Mesendoderm (in vitro differentiated cells): ENCODE measurements around the gene SCAMP2.

ENCODE experiments used
- DNase-seq: peaks from one replicate; pipeline ENCODE4 v3.0.0; 2013
- H2AK5ac ChIP-seq: 2 replicates; pipeline ENCODE4 v1.6.1; 2013; ENCODE audit warnings: low read length, inconsistent platforms
- H2BK120ac ChIP-seq: 2 replicates; pipeline ENCODE4 v1.6.1; 2013; ENCODE audit warnings: low read depth, mild to moderate bottlenecking, low read length, moderate library complexity, mixed read lengths
- H2BK15ac ChIP-seq: replicated peaks from 2 replicates; pipeline ENCODE4 v1.6.1; 2013; ENCODE audit warnings: low read depth, mild to moderate bottlenecking, moderate library complexity
- H2BK5ac ChIP-seq: 2 replicates; pipeline ENCODE4 v1.6.1; 2013; ENCODE audit warnings: low read length, inconsistent platforms
- H3K18ac ChIP-seq: 2 replicates; pipeline ENCODE4 v1.6.1; 2013; ENCODE audit warnings: mild to moderate bottlenecking, low read length, mixed read lengths
- H3K23ac ChIP-seq: one replicate; pipeline ENCODE4 v1.6.1; 2013; ENCODE audit warnings: low read length
- H3K27ac ChIP-seq: 2 replicates; pipeline ENCODE4 v1.5.1; 2013; ENCODE audit warnings: low read depth, mild to moderate bottlenecking, inconsistent platforms, low read length, moderate library complexity
- H3K27me3 ChIP-seq: 2 replicates; pipeline ENCODE4 v1.6.1; 2013; ENCODE audit warnings: low read length, control low read depth, mild to moderate bottlenecking, inconsistent platforms; ENCODE audit not compliant: insufficient read depth, poor library complexity
- H3K36me3 ChIP-seq: 2 replicates; pipeline ENCODE4 v1.6.1; 2013; ENCODE audit warnings: low read length, inconsistent platforms; ENCODE audit not compliant: control insufficient read depth, insufficient read depth
- H3K4ac ChIP-seq: one replicate; pipeline ENCODE4 v1.6.1; 2013; ENCODE audit warnings: low read depth, mild to moderate bottlenecking, low read length, moderate library complexity
- H3K4me1 ChIP-seq: 2 replicates; pipeline ENCODE4 v1.6.1; 2013; ENCODE audit warnings: low read depth, low read length, inconsistent platforms; ENCODE audit not compliant: control insufficient read depth
- H3K4me2 ChIP-seq: 2 replicates; pipeline ENCODE4 v1.6.1; 2013; ENCODE audit warnings: low read length
- H3K4me3 ChIP-seq: 2 replicates; pipeline ENCODE4 v1.5.1; 2013; ENCODE audit warnings: mild to moderate bottlenecking, low read length
- H3K56ac ChIP-seq: one replicate; pipeline ENCODE4 v1.6.1; 2013; ENCODE audit warnings: low read length
- H3K79me1 ChIP-seq: 2 replicates; pipeline ENCODE4 v1.6.1; 2013; ENCODE audit warnings: low read length, inconsistent platforms
- H3K79me2 ChIP-seq: 2 replicates; pipeline ENCODE4 v1.6.1; 2013; ENCODE audit warnings: mild to moderate bottlenecking, low read length; ENCODE audit not compliant: control insufficient read depth, insufficient read depth
- H3K9ac ChIP-seq: 2 replicates; pipeline ENCODE4 v1.6.1; 2013; ENCODE audit warnings: low read length, inconsistent platforms
- H4K5ac ChIP-seq: one replicate; pipeline ENCODE4 v1.6.1; 2013; ENCODE audit warnings: low read length
- H4K8ac ChIP-seq: one replicate; pipeline ENCODE4 v1.6.1; 2013; ENCODE audit warnings: low read depth, mild to moderate bottlenecking, control low read depth, low read length, moderate library complexity
- WGBS: extraction: QIAGEN DNeasy Blood & Tissue Kit; methylation state at CpG from one replicate; pipeline ENCODE4 v1.1.7; 2013; ENCODE audit warnings: low lambda C conversion rate, missing lambda C conversion rate; ENCODE audit not compliant: insufficient coverage; ENCODE audit errors: extremely low coverage; 5-methylcytosine and 5-hydroxymethylcytosine counted together

The SCAMP2 gene

GRCh38 chr15:74908635-74909034 lies 35.5 kb upstream of the SCAMP2 start:
- H3K27me3 ChIP-seq: no peaks in the 10 kb centered on the region
- no peak overlapping the region for H3K4me2 ChIP-seq
- peaks cover 10% of the 10 kb centered on the region for H3K79me2 ChIP-seq
- no CpG with 5 or more reads among the region's 4 CpGs for WGBS
- no peak overlapping the region for H3K18ac ChIP-seq
- H3K79me1 ChIP-seq: peaks cover 10% of the 10 kb centered on the region
- no peak overlapping the region for H3K56ac ChIP-seq
- H3K27ac ChIP-seq: no peak overlapping the region
- no peak overlapping the region for H3K9ac ChIP-seq
- no peak overlapping the region for H2BK15ac ChIP-seq
- H2AK5ac ChIP-seq: no peak overlapping the region
- no peak overlapping the region for H3K23ac ChIP-seq
- peaks cover 9% of the 10 kb centered on the region for H3K36me3 ChIP-seq
- H3K4me3 ChIP-seq: no peak overlapping the region
- no peak overlapping the region for H4K5ac ChIP-seq
- H3K4me1 ChIP-seq: peaks cover 3% of the 10 kb centered on the region
- H2BK120ac ChIP-seq: no peak overlapping the region
- no peak overlapping the region for H3K4ac ChIP-seq
- H2BK5ac ChIP-seq: no peak overlapping the region
- no peak for DNase-seq
- no peak overlapping the region for H4K8ac ChIP-seq

- H3K4me2 ChIP-seq: peak overlapping the region; percentile 69
- H3K36me3 ChIP-seq: peaks cover 12% of the 10 kb centered on the region
- no peak overlapping the region for H2BK15ac ChIP-seq
- H3K4me1 ChIP-seq: peaks cover 3% of the 10 kb centered on the region
- no peak overlapping the region for H2BK5ac ChIP-seq
- H3K27ac ChIP-seq: no peak overlapping the region
- DNase-seq: peak; percentile 34
- H3K56ac ChIP-seq: peak overlapping the region; percentile 81
- H3K4ac ChIP-seq: peak overlapping the region; percentile 63
- no CpG with 5 or more reads among the region's 8 CpGs for WGBS
- H3K27me3 ChIP-seq: no peaks in the 10 kb centered on the region
- no peak overlapping the region for H2AK5ac ChIP-seq
- H3K79me1 ChIP-seq: peaks cover 10% of the 10 kb centered on the region
- H3K18ac ChIP-seq: peak overlapping the region; percentile 54
- H3K79me2 ChIP-seq: peaks cover 10% of the 10 kb centered on the region
- H2BK120ac ChIP-seq: no peak overlapping the region
- no peak overlapping the region for H4K8ac ChIP-seq
- H3K9ac ChIP-seq: peak overlapping the region; percentile 68
- peak overlapping the region; percentile 40 for H3K4me3 ChIP-seq
- no peak overlapping the region for H3K23ac ChIP-seq
- no peak overlapping the region for H4K5ac ChIP-seq
These were observed 34.2 kb upstream of the SCAMP2 start for GRCh38 chr15:74907163-74907870.

GRCh38 chr15:74906450-74907162 lies 33.4 kb upstream of the SCAMP2 start, which contains the start of gene FAM219B:
TSS of gene FAM219B (minus strand) at chr15:74906851. CDS start at chr15:74906800, 51 bp downstream.
- H3K4me3 ChIP-seq: peak within 1 kb of the TSS; percentile 86
- WGBS: no CpG with 5 or more reads among the region's 74 CpGs
- H4K5ac ChIP-seq: no peak within 1 kb of the TSS

GRCh38 chr15:74906067-74906449 lies 32.9 kb upstream of the SCAMP2 start:
- Histone ChIP-seq H4K5ac (no peak overlapping the region), H3K18ac (peak overlapping the region; percentile 91), H3K27ac (peak overlapping the region; percentile 85), H3K27me3 (no peaks in the 10 kb centered on the region), H3K4me1 (peaks cover 3% of the 10 kb centered on the region), H3K4me2 (peak overlapping the region; percentile 63), H2BK5ac (no peak overlapping the region), H2AK5ac (no peak overlapping the region), H3K79me2 (peaks cover 10% of the 10 kb centered on the region), H3K36me3 (peaks cover 11% of the 10 kb centered on the region), H3K4ac (peak overlapping the region; percentile 94), H3K9ac (peak overlapping the region; percentile 95), H3K79me1 (peaks cover 10% of the 10 kb centered on the region), H3K23ac (peak overlapping the region; percentile 68), H2BK120ac (no peak overlapping the region), H2BK15ac (no peak overlapping the region), H3K56ac (peak overlapping the region; percentile 95), H4K8ac (no peak overlapping the region), H3K4me3 (peak overlapping the region; percentile 86)
- no CpG with 5 or more reads among the region's 20 CpGs for WGBS
- peak; percentile 59 for DNase-seq

More at GRCh38 chr15:74906450-74907162, 33.4 kb upstream of the SCAMP2 start, which contains the start of gene FAM219B:
- Histone ChIP-seq H3K9ac (peak within 1 kb of the TSS; percentile 95), H3K79me2 (peaks cover 10% of the 10 kb centered on the region), H2BK120ac (no peak within 1 kb of the TSS), H3K23ac (peak within 1 kb of the TSS; percentile 68), H3K36me3 (peaks cover 12% of the 10 kb centered on the region), H2AK5ac (no peak within 1 kb of the TSS), H2BK15ac (no peak within 1 kb of the TSS), H3K18ac (peak within 1 kb of the TSS; percentile 91), H3K4me1 (peaks cover 3% of the 10 kb centered on the region), H3K79me1 (peaks cover 10% of the 10 kb centered on the region), H3K27ac (peak within 1 kb of the TSS; percentile 85), H2BK5ac (peak within 1 kb of the TSS; percentile 59), H3K4me2 (peak within 1 kb of the TSS; percentile 69), H3K4ac (peak within 1 kb of the TSS; percentile 94), H4K8ac (no peak within 1 kb of the TSS), H3K27me3 (no peaks in the 10 kb centered on the region), H3K56ac (peak within 1 kb of the TSS; percentile 95)
- DNase-seq: peak; percentile 91

GRCh38 chr15:74904190-74904805 lies 31.1 kb upstream of the SCAMP2 start:
- Histone ChIP-seq H3K36me3 (peaks cover 16% of the 10 kb centered on the region), H3K4me2 (no peak overlapping the region), H2BK120ac (no peak overlapping the region), H3K23ac (no peak overlapping the region), H2AK5ac (no peak overlapping the region), H4K5ac (no peak overlapping the region), H3K79me2 (peaks cover 10% of the 10 kb centered on the region), H3K27me3 (no peaks in the 10 kb centered on the region), H3K4me3 (no peak overlapping the region), H3K4ac (no peak overlapping the region), H3K4me1 (peaks cover 3% of the 10 kb centered on the region), H4K8ac (no peak overlapping the region), H3K9ac (no peak overlapping the region), H2BK15ac (no peak overlapping the region), H3K56ac (no peak overlapping the region), H2BK5ac (no peak overlapping the region), H3K27ac (no peak overlapping the region), H3K18ac (no peak overlapping the region), H3K79me1 (peaks cover 10% of the 10 kb centered on the region)
- no peak for DNase-seq
- WGBS: no CpG with 5 or more reads among the region's 7 CpGs
